ENCODE measurements around the gene MAD1L1. TPM values are rescaled to one million over a fixed set of nuclear protein-coding genes. Genes with fewer than 3 reads are reported as not detected.
"Not testable (repeated sequence)": the region's sequence is repeated elsewhere in the genome, so short reads cannot be mapped to it uniquely, and the experiment has no call there.

The MAD1L1 gene
- total and polyA plus RNA-seq, 2 of the 8 experiments (the other 6 are each of a cell fraction or from before 2014, with no cell fraction given) = 40.4 to 44.6 TPM

GRCh38 chr7:1874590-1875391, 358.0 kb downstream of the MAD1L1 start:
- not testable (repeated sequence) for H2BK15ac ChIP-seq (ENCODE audit: low read length); H2AFZ ChIP-seq (ENCODE audit: low read length); H3K23me2 ChIP-seq (ENCODE audit: low read depth, low read length); H3K56ac ChIP-seq (replicated peaks; ENCODE audit: insufficient read length, low read depth, low read length); H3K27me3 ChIP-seq (replicated peaks in 1 of 4; ENCODE audit: control insufficient read depth in 3 of 4, extremely low read depth in 1 of 4, insufficient read depth in 3 of 4, low read length in 3 of 4); H3K4me1 ChIP-seq (replicated peaks in 1 of 4; ENCODE audit: control insufficient read depth in 3 of 4, insufficient read depth in 4 of 4, low read length in 3 of 4); H3K18ac ChIP-seq (ENCODE audit: extremely low read depth, low read length); H2BK120ac ChIP-seq (replicated peaks; ENCODE audit: low read depth, low read length); H3K23ac ChIP-seq (ENCODE audit: insufficient read length); H3K4me2 ChIP-seq (ENCODE audit: insufficient read depth in 1 of 2, low read depth in 2 of 2, low read length in 2 of 2); H2BK5ac ChIP-seq (ENCODE audit: low read depth, low read length); H4K20me1 ChIP-seq (replicated peaks in 1 of 2; ENCODE audit: control insufficient read depth in 1 of 2, insufficient read depth in 2 of 2, low read length in 2 of 2); H3K14ac ChIP-seq (ENCODE audit: insufficient read length); H3K36me3 ChIP-seq (ENCODE audit: control insufficient read depth in 2 of 4, insufficient read depth in 4 of 4, low read length in 3 of 4); FAIRE-seq; H3K79me1 ChIP-seq (ENCODE audit: low read depth, low read length); H3K9ac ChIP-seq (replicated peaks in 1 of 4; ENCODE audit: extremely low read depth in 1 of 4, low read depth in 3 of 4, low read length in 3 of 4); H4K91ac ChIP-seq (replicated peaks; ENCODE audit: insufficient read length, low read length); H4K5ac ChIP-seq (ENCODE audit: insufficient read length, low read depth, low read length); H2BK12ac ChIP-seq (ENCODE audit: low read depth, low read length); H3K4ac ChIP-seq (replicated peaks; ENCODE audit: insufficient read length, low read depth, low read length); DNase-seq (ENCODE audit: low read depth in 1 of 2, low spot score in 2 of 2); H2BK20ac ChIP-seq (ENCODE audit: low read length); H3K4me3 ChIP-seq (ENCODE audit: extremely low read depth in 1 of 4, insufficient read depth in 2 of 4, low read depth in 3 of 4, low read length in 4 of 4); H3K79me2 ChIP-seq (ENCODE audit: control insufficient read depth in 1 of 2, insufficient read depth in 2 of 2, low read length in 2 of 2); H2AK5ac ChIP-seq (ENCODE audit: low read depth, low read length); H3K27ac ChIP-seq (ENCODE audit: low read depth, low read length); H4K8ac ChIP-seq (ENCODE audit: extremely low read depth, insufficient read depth, low read length)
- ChIA-PET POLR2A (ENCODE audit: partially characterized antibody) (interaction anchor here (0.7 kb wide), 2 partner anchors 10 to 13 kb away, joined by 3 to 4 read pairs; no protein-coding TSS in a partner anchor), CTCF (ENCODE audit: partially characterized antibody) (interaction anchor here (0.6 to 1.6 kb wide), 8 partner anchors 9 to 145 kb away, joined by 3 to 4 read pairs (median 3); no protein-coding TSS in a partner anchor)
- H3K9me3 ChIP-seq (ENCODE audit: insufficient read depth in 2 of 2, low read depth in 1 of 2, low read length in 1 of 2) = peaks cover 0 to 11% of the 10 kb centered on the region in 2 experiments; a peak in 1 of 4 replicates
- WGBS, 2 experiments (ENCODE audit: extremely low coverage in 1 of 2, insufficient coverage in 1 of 2, insufficient read length in 1 of 2, insufficient replicate concordance in 2 of 2, low coverage in 1 of 2, low lambda C conversion rate in 2 of 2, missing lambda C conversion rate in 1 of 2) = 86% methylated on average over 18 of the region's 21 CpGs; no CpG with 5 or more reads in 1 of the 2 experiments
